Activated T-cell treated with anti-CD3 and anti-CD28 coated beads, Interleukin-2, amount 50 U/mL, for 1 hour (primary cell): ENCODE data around the gene TAF15.

ENCODE experiments used
- DNase-seq: peaks from one replicate; pipeline ENCODE4 v3.0.0-alpha.2; 2020

The TAF15 gene

GRCh38 chr17:35875072-35875799 lies 66.0 kb downstream of the TAF15 start:
- DNase-seq = no peak

- DNase-seq = no peak
Measured at GRCh38 chr17:35875800-35876139, 66.5 kb downstream of the TAF15 start.

- no peak for DNase-seq
Measured at GRCh38 chr17:35876534-35876933, 67.2 kb downstream of the TAF15 start.

- DNase-seq = no peak
Measured at GRCh38 chr17:35877345-35878029, 68.2 kb downstream of the TAF15 start.

- DNase-seq = no peak
Measured at GRCh38 chr17:35878361-35878760, 69.1 kb downstream of the TAF15 start.

- peak; percentile 58 for DNase-seq
Measured at GRCh38 chr17:35879773-35880654, 70.7 kb downstream of the TAF15 start, which contains the start of gene CCL5. Gene CCL5 (minus strand): TSS chr17:35880360.

GRCh38 chr17:35889241-35889640 lies 80.0 kb downstream of the TAF15 start:
- no peak for DNase-seq

- DNase-seq = no peak
Measured at GRCh38 chr17:35889818-35890773, 80.8 kb downstream of the TAF15 start.

GRCh38 chr17:35890774-35891155 lies 81.5 kb downstream of the TAF15 start:
- peak; percentile 43 for DNase-seq

GRCh38 chr17:35891269-35891668 lies 82.0 kb downstream of the TAF15 start:
- no peak for DNase-seq

GRCh38 chr17:35892091-35893035 lies 83.1 kb downstream of the TAF15 start:
- DNase-seq = peak; percentile 39

GRCh38 chr17:35893751-35894150 lies 84.5 kb downstream of the TAF15 start:
- no peak for DNase-seq

- DNase-seq = no peak
Measured at GRCh38 chr17:35894206-35894605, 84.9 kb downstream of the TAF15 start.

GRCh38 chr17:35895636-35896587 lies 86.6 kb downstream of the TAF15 start:
- DNase-seq = no peak
